Mesenchymal stem cell (in vitro differentiated cells and primary cell): ENCODE measurements around the gene ESRRG.

Source experiments
- DNase-seq: peaks from one replicate; pipeline ENCODE4 v3.0.0-alpha.2; 2013
- H2AFZ ChIP-seq: one replicate; pipeline ENCODE4 v1.6.1; 2013; ENCODE audit warnings: low read depth, mild to moderate bottlenecking, control low read depth, inconsistent platforms, low read length, moderate library complexity
- H2AK5ac ChIP-seq: 2 replicates; pipeline ENCODE4 v1.6.1; 2013; ENCODE audit warnings: low read length, moderate library complexity, mild to moderate bottlenecking, inconsistent platforms; ENCODE audit not compliant: severe bottlenecking
- H2BK120ac ChIP-seq: one replicate; pipeline ENCODE4 v1.6.1; 2013; ENCODE audit warnings: low read depth, mild to moderate bottlenecking, inconsistent platforms, low read length, moderate library complexity
- H2BK12ac ChIP-seq, 2 experiments: one replicate each; pipeline ENCODE4 v1.6.1; 2013; ENCODE audit warnings: inconsistent platforms in 2 of 2, low read length in 2 of 2, mild to moderate bottlenecking in 2 of 2, moderate library complexity in 2 of 2, control low read depth in 1 of 2
- H2BK15ac ChIP-seq: one replicate; pipeline ENCODE4 v1.6.1; 2013; ENCODE audit warnings: mild to moderate bottlenecking, low read depth, inconsistent platforms; ENCODE audit not compliant: poor library complexity, severe bottlenecking
- H2BK5ac ChIP-seq: 2 replicates; pipeline ENCODE4 v1.6.1; 2013; ENCODE audit warnings: low read depth, mild to moderate bottlenecking, low read length, control low read depth, inconsistent platforms; ENCODE audit not compliant: poor library complexity, severe bottlenecking
- H3K14ac ChIP-seq, 2 experiments: one replicate each; pipeline ENCODE4 v1.6.1; 2013; ENCODE audit warnings: inconsistent platforms in 2 of 2, low read length in 2 of 2, control low read depth in 1 of 2, mild to moderate bottlenecking in 1 of 2, moderate library complexity in 1 of 2
- H3K18ac ChIP-seq, 2 experiments: one replicate each; pipeline ENCODE4 v1.6.1; 2013; ENCODE audit warnings: inconsistent platforms in 2 of 2, low read length in 2 of 2, control low read depth in 1 of 2, low read depth in 1 of 2, mild to moderate bottlenecking in 1 of 2
- H3K23ac ChIP-seq, 2 experiments: one replicate each; pipeline ENCODE4 v1.6.1; 2013; ENCODE audit warnings: inconsistent platforms in 2 of 2, low read length in 2 of 2, mild to moderate bottlenecking in 2 of 2, moderate library complexity in 2 of 2, control low read depth in 1 of 2
- H3K27ac ChIP-seq: 2 replicates; pipeline ENCODE4 v1.5.1; 2013; ENCODE audit warnings: mild to moderate bottlenecking, moderate library complexity, low read length, control low read depth, inconsistent platforms; ENCODE audit not compliant: poor library complexity, severe bottlenecking
- H3K27me3 ChIP-seq, 2 experiments: 2 replicates each; pipeline versions ENCODE4 v1.6.1 to v1.7.0; 2013; ENCODE audit warnings: low read length in 2 of 2, mild to moderate bottlenecking in 2 of 2, moderate library complexity in 2 of 2, control low read depth in 1 of 2, inconsistent platforms in 1 of 2; ENCODE audit not compliant: control insufficient read depth in 1 of 2, insufficient read depth in 1 of 2
- H3K36me3 ChIP-seq, 2 experiments: 2 replicates each; pipeline versions ENCODE4 v1.6.1 to v1.7.0; 2013; ENCODE audit warnings: low read length in 2 of 2, control low read depth in 1 of 2, inconsistent platforms in 1 of 2, low read depth in 1 of 2, mild to moderate bottlenecking in 1 of 2; ENCODE audit not compliant: insufficient read depth in 2 of 2, control insufficient read depth in 1 of 2
- H3K4ac ChIP-seq, 2 experiments: one replicate each; pipeline ENCODE4 v1.6.1; 2013; ENCODE audit warnings: inconsistent platforms in 2 of 2, low read length in 2 of 2, mild to moderate bottlenecking in 2 of 2, moderate library complexity in 2 of 2, control low read depth in 1 of 2, low read depth in 1 of 2
- H3K4me1 ChIP-seq: 2 replicates; pipeline ENCODE4 v1.6.1; 2013; ENCODE audit warnings: low read depth, low read length, control low read depth; ENCODE audit not compliant: control insufficient read depth, insufficient read depth
- H3K4me2 ChIP-seq: 2 replicates; pipeline ENCODE4 v1.6.1; 2013; ENCODE audit warnings: low read length, mild to moderate bottlenecking, inconsistent platforms; ENCODE audit not compliant: poor library complexity, severe bottlenecking
- H3K4me3 ChIP-seq, 2 experiments: 2 replicates each; pipeline versions ENCODE4 v1.5.1 to v1.7.0; 2013; ENCODE audit warnings: low read length in 2 of 2, mild to moderate bottlenecking in 2 of 2, control low read depth in 1 of 2, low read depth in 1 of 2; ENCODE audit not compliant: insufficient read depth in 1 of 2
- H3K79me1 ChIP-seq: replicated peaks from 2 replicates; pipeline ENCODE4 v1.6.1; 2013; ENCODE audit warnings: mild to moderate bottlenecking, control low read depth, low read length, inconsistent platforms; ENCODE audit not compliant: poor library complexity, severe bottlenecking
- H3K9ac ChIP-seq: 2 replicates; pipeline ENCODE4 v1.7.0; 2013; ENCODE audit warnings: mild to moderate bottlenecking, low read length, moderate library complexity
- H3K9me3 ChIP-seq: 2 replicates; pipeline ENCODE4 v1.7.0; 2013; ENCODE audit warnings: mild to moderate bottlenecking, low read length; ENCODE audit not compliant: control insufficient read depth
- H4K8ac ChIP-seq: one replicate; pipeline ENCODE4 v1.6.1; 2013; ENCODE audit warnings: inconsistent platforms, mild to moderate bottlenecking, low read length, moderate library complexity
- H4K91ac ChIP-seq: one replicate; pipeline ENCODE4 v1.6.1; 2013; ENCODE audit warnings: mild to moderate bottlenecking, low read length, inconsistent platforms
- WGBS: methylation state at CpG from one replicate; pipeline ENCODE4 v1.1.7; 2013; ENCODE audit warnings: mixed read lengths; 5-methylcytosine and 5-hydroxymethylcytosine counted together

ESRRG gene

GRCh38 chr1:216721863-216722262 is 1.4 kb downstream of the ESRRG start:
- H2BK15ac ChIP-seq: no peak overlapping the region
- H3K4me1 ChIP-seq: no peaks in the 10 kb centered on the region
- H3K14ac ChIP-seq: no peak overlapping the region
- no peak overlapping the region for H4K8ac ChIP-seq
- no peak overlapping the region for H2AFZ ChIP-seq
- H3K4me3 ChIP-seq: no peak overlapping the region
- no peak overlapping the region for H2BK5ac ChIP-seq
- H3K23ac ChIP-seq: no peak overlapping the region
- no peak overlapping the region for H3K18ac ChIP-seq
- no peak overlapping the region for H3K27ac ChIP-seq
- no peak overlapping the region for H3K4ac ChIP-seq
- no peak overlapping the region for H3K4me2 ChIP-seq
- no peak for DNase-seq
- no peaks in the 10 kb centered on the region for H3K79me1 ChIP-seq
- H2BK12ac ChIP-seq: no peak overlapping the region
- no peak overlapping the region for H2AK5ac ChIP-seq
- peaks cover 11 to 44% of the 10 kb centered on the region in 2 experiments for H3K27me3 ChIP-seq
- no CpG with 5 or more reads among the region's 2 CpGs for WGBS
- H3K9ac ChIP-seq: no peak overlapping the region
- H3K9me3 ChIP-seq: no peaks in the 10 kb centered on the region
- H3K36me3 ChIP-seq: no peaks in the 10 kb centered on the region
- no peak overlapping the region for H4K91ac ChIP-seq
- H2BK120ac ChIP-seq: no peak overlapping the region

GRCh38 chr1:216721062-216721461 is 2.2 kb downstream of the ESRRG start:
- Histone ChIP-seq H2BK12ac (no peak overlapping the region), H2BK120ac (no peak overlapping the region), H3K4me2 (no peak overlapping the region), H3K9ac (no peak overlapping the region), H4K91ac (no peak overlapping the region), H3K14ac (no peak overlapping the region), H2BK5ac (no peak overlapping the region), H3K27me3 (peaks cover 9 to 43% of the 10 kb centered on the region in 2 experiments), H3K23ac (no peak overlapping the region), H3K18ac (no peak overlapping the region), H2AFZ (no peak overlapping the region), H3K36me3 (no peaks in the 10 kb centered on the region), H3K9me3 (no peaks in the 10 kb centered on the region), H3K4ac (no peak overlapping the region), H3K27ac (no peak overlapping the region), H2AK5ac (no peak overlapping the region), H3K4me3 (no peak overlapping the region), H3K79me1 (no peaks in the 10 kb centered on the region), H4K8ac (no peak overlapping the region), H2BK15ac (no peak overlapping the region), H3K4me1 (no peaks in the 10 kb centered on the region)
- 100% methylated on average over 1 of the region's 5 CpGs for WGBS
- DNase-seq: no peak

- Histone ChIP-seq H3K4me1 (no peaks in the 10 kb centered on the region), H3K27me3 (peaks cover 0 to 15% of the 10 kb centered on the region in 2 experiments), H2BK120ac (no peak overlapping the region), H2AFZ (no peak overlapping the region), H4K91ac (no peak overlapping the region), H3K23ac (no peak overlapping the region), H3K27ac (no peak overlapping the region), H3K4me3 (no peak overlapping the region), H3K14ac (no peak overlapping the region), H3K9ac (no peak overlapping the region), H2AK5ac (no peak overlapping the region), H4K8ac (no peak overlapping the region), H2BK15ac (no peak overlapping the region), H3K4me2 (no peak overlapping the region), H2BK5ac (no peak overlapping the region), H3K9me3 (no peaks in the 10 kb centered on the region), H3K4ac (no peak overlapping the region), H3K36me3 (no peaks in the 10 kb centered on the region), H3K18ac (no peak overlapping the region), H2BK12ac (no peak overlapping the region), H3K79me1 (no peaks in the 10 kb centered on the region)
- no peak for DNase-seq
Observed at GRCh38 chr1:216711712-216712111, 11.5 kb downstream of the ESRRG start.

- peaks cover 0 to 15% of the 10 kb centered on the region in 2 experiments for H3K27me3 ChIP-seq
- no peak for DNase-seq
- H3K79me1 ChIP-seq: no peaks in the 10 kb centered on the region
- H3K9ac ChIP-seq: no peak overlapping the region
- H3K27ac ChIP-seq: no peak overlapping the region
- H2BK12ac ChIP-seq: no peak overlapping the region
- H3K36me3 ChIP-seq: no peaks in the 10 kb centered on the region
- 88% methylated on average over 15 of the region's 15 CpGs for WGBS
- no peak overlapping the region for H4K91ac ChIP-seq
- H2BK5ac ChIP-seq: no peak overlapping the region
- no peak overlapping the region for H3K14ac ChIP-seq
- no peak overlapping the region for H3K23ac ChIP-seq
- no peak overlapping the region for H4K8ac ChIP-seq
- H3K18ac ChIP-seq: no peak overlapping the region
- no peak overlapping the region for H2AFZ ChIP-seq
- no peak overlapping the region for H3K4ac ChIP-seq
- H3K4me1 ChIP-seq: no peaks in the 10 kb centered on the region
- no peak overlapping the region for H3K4me3 ChIP-seq
- H2BK120ac ChIP-seq: no peak overlapping the region
- no peak overlapping the region for H2BK15ac ChIP-seq
- no peak overlapping the region for H2AK5ac ChIP-seq
- H3K4me2 ChIP-seq: no peak overlapping the region
- H3K9me3 ChIP-seq: no peaks in the 10 kb centered on the region
Observed at GRCh38 chr1:216710598-216711333, 12.5 kb downstream of the ESRRG start.
